HG03571 (cell line): ENCODE results near the gene PSG6.
"Not testable (repeated sequence)": the region's sequence is repeated elsewhere in the genome, so short reads cannot be mapped to it uniquely, and the experiment has no call there.

Experiments
- ATAC-seq: cut with Tn5 transposase; IDR thresholded peaks from one replicate; pipeline ENCODE4 v1.9.1; 2021; ENCODE audit not compliant: unreplicated experiment

Gene PSG6

DNA sequence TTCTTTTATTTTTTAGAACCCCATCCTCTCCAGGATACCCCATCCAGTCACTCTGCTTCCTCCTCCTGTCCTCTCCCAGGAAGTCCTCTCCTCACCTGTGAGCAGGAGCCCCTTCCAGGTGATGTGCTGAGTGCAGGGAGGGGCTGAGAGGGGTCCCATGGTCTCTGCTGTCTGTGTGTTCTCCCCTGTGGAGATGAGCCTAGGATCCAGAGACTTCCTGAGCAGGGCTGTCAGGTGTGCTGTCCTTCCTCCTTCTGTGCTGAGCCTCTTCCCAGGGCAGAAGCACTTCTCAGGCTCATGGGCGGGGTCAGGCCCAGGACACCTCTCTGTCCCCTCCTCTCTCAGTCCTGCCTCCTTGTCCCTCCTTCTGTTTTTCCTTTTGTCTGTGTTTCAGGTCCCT, at the start of gene PSG6:
Gene PSG6 (minus strand): TSS at position 261 of the 400 bp plus-strand sequence. CDS start 102 bp downstream, at position 159.
- not testable (repeated sequence) for ATAC-seq

DNA sequence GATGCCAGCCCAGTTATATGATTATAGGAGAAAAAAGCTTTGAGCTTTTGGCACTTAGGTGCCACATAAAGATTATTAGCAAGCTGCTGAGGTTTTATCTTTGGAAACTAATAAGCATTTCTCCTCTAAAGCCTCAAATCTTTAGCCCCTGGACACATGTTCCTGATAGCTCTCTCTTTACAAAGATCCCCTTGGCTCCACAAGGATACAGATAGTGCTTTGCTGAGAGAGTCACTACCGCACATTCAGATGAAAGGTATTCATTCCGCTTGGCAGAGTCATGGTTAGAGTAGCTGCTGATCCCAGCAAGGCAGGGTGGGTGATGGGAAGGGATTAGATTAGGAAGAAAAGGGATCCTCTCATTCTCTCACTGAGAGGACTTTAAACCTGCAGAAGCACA, 47.5 kb upstream of the PSG6 start:
- no peak for ATAC-seq

DNA sequence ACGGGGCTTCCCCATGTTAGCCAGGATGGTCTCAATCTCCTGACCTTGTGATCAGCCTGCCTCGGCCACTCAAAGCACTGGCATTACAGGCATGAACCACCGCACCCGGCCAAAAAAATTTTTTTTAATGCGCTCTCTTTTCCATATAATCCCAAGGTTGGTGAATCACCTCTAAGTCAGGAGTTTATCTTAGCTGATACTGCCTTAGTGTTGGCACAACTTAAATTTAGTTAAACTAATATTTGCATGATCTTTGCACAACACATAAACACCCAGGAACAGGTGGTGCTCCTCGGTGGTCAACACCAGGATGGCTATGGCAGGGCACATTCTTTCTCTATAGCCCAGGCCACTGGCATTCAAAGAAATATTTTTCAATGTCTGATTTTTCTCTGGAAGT, 43.4 kb upstream of the PSG6 start:
- ATAC-seq, result no peak

DNA sequence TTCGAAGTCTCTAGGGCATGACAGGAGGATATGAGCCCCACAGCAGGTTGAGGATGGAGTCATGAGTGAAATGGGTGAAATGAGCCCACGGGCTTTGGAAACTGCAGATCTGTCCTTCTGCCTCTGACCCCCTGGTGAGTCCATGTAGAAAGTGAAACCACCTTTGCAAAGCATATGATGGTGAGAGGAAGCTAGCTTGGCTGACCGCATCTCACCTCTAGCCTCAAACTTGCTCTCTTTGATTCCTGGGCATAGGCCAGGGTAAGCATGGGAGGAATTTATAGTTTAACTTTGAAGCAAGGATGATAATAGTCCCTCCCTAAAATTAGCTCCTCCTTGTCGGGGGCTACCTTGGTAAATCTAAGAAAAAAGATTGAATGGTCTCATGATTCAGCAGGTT, 34.4 kb upstream of the PSG6 start:
- not testable (repeated sequence) for ATAC-seq

DNA sequence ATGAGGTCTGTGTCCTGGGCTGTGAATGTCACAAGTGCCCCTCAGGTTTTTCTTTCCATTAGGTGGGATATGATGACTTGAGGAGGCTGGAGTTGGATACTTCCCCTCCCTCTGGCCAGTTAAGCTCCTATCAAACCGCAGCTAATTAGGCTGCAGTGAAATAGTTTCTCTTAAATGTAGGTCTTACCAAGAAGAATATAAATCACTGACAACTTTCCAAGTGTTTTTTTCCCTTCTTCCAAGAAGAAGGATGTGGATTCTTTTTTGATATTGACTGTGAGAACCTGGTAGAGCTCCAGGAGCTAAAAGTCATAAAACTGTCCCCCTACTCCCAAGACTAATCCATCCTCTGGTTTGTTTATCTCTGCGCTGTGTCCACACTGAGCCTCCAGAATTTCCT, 33.8 kb upstream of the PSG6 start:
- not testable (repeated sequence) for ATAC-seq

DNA sequence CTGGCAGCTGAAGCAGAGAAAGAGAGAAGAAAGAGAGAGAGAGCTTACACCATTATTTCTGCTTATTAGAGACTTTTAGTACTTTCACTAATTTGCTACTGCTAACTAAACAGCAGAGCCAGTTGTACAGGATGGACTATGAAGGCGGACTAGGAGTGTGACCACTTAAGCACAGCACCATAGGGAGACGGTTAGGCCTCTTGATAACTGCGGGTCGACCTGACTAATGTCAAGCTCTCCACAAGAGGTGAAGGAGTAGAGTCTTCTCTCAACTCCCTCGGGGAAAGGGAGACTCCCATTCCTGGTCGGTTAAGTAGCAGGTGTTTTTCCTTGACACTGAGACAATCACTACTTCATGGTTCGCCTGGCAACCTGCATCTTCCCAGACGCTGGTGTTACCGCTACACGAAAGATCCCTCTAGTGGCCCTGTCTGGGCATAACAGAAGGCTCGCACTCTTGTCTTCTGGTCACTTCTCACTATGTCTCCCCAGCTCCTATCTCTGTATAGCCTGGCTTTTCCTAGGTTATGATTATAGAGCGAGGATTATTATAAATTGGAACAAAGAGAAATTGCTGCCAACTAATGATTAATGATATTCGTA, 24.6 kb upstream of the PSG6 start:
- no peak for ATAC-seq

DNA sequence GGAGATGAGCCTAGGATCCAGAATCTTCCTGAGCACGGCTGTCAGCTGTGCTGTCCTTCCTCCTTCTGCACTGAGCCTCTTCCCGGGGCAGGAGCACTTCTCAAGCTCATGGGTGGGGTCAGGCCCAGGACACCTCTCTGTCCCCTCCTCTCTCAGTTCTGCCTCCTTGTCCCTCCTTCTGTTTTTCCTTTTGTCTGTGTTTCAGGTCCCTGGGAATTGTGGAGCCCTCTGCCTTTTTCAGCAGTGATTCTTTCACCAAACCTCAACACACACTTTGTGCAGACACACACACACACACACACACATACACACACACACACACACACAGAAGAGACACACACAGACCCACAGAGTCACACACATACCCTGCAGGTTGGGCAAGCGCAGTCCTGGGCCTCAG, 19.4 kb upstream of the PSG6 start, which contains the start of gene PSG7:
Gene PSG7 (minus strand): TSS at position 101 of the 400 bp plus-strand sequence. CDS start 131 bp downstream, outside the sequence.
- not testable (repeated sequence) for ATAC-seq

DNA sequence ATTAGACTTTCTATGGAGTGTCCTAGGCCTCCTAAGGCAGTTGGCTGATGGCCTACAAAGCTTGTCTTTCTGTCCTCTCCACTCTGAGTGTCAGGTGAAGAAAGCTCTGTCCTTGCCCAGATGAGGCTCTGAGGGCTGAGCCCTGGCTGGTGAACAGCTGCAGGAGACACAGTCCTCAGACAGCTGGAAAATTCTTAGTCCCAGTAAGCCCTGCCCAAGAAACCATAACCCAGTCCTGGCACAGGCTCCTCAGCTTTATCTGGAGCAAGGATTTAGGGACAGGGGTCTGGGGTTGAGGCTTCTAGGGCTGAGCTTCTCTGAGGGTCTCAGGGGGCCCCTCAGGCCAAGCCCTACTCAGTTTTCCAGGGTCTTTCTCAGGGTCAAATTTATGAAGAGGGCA, 17.0 kb upstream of the PSG6 start:
- not testable (repeated sequence) for ATAC-seq

DNA sequence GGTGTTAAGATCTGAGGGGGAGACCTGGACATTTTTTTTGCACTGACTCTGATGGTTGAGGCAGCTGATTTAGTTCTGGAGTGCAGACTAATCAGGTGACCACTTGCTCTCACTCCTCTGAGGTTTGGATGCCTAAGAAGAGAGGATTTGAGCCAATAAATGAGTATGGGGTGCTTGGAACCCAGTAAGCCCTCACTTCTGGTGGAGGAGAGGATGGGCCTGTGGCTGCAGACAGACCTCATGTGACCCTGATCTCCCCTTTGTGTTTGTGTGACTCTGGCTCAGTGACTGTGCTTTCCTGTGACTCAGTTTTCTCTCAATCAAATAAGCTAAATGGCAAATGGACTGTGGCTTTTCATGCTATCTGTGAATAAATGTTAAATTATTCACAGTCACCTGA, 16.5 kb upstream of the PSG6 start:
- not testable (repeated sequence) for ATAC-seq

DNA sequence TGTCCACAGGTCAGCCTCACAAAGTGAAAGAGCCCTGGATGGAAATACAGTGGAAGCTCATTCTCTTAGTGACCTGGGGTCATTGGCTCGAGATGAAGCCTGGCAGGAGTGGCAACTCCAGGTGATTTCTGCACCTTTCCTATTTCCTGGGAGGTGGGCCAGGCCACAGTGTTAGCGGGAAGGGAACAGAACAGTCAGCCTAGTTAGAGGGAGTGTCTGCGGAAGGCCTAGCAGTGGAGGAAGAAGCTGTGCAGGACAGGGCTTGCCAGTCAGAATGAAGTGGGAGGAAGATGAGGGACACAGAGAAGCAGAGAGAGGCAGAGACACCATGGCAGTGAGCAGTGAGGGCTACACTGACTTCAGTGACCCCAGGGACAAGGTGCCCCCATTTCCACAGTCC, 15.7 kb upstream of the PSG6 start:
- not testable (repeated sequence) for ATAC-seq

DNA sequence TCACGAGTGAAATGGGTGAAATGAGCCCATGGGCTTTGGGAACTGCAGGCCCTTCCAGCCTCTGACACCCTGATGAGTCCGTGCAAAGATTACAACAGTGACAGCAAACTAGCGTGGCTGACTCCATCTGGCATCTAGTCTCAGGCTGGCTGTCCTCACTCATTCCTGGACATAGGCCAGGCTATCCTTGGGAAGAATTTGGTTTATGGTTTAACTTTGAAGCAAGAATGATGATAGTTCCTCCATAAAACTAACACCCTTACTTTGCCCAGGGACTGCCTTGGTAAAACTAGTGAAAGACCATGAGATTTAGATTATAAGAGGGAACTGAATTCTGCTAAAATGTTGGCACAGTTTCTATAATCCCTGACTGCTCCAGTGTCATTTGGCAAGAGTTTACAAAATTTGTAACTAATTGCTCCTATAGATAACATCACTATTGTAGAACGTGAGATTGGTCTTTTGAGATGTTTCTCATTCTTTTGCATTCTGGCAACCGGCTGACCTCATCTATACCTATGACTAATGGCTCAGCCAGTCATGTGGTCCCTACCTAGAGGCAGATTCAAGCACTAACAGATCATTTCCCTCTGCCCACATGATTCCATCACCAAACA, 14.9 kb upstream of the PSG6 start:
- ATAC-seq, result not testable (repeated sequence)

DNA sequence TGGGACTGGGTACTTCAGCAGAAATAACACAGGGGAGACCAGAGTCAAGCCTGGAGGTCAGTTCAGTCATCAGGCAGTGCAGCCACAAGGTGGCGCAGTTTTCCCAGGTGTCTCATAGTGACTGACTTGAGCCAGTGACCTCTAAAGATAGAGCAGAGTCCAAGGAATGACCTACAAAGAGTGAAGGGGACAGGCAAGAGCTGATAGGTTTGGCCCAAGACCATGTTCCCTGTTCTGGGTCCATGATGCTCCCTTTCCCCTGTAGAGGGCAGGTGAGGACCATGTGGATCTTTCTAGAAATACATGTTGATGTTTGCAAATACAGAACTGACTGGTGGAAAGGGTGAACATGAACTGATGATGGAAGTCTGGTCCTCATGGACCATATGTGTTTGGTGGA, 12.5 kb upstream of the PSG6 start:
- not testable (repeated sequence) for ATAC-seq

DNA sequence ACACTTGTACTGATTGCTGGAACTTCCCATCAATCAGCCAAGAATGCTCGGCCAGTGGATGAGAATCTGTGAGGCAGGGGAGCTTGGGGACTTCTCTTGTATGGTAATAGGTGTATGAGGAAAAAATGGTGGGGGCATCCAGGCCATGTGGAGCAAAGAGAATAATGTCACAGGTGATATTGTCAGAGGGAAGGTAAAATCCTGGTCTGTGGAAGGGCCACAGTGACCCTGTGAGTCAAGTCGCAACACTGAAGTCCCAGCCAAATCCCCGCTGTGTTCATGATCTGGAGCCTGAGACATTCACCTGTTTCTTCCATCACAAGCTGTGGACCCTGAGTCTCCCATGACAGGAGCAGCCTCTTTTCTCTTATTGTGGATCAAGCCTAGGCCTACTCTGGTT, 11.2 kb upstream of the PSG6 start:
- ATAC-seq, result no peak

DNA sequence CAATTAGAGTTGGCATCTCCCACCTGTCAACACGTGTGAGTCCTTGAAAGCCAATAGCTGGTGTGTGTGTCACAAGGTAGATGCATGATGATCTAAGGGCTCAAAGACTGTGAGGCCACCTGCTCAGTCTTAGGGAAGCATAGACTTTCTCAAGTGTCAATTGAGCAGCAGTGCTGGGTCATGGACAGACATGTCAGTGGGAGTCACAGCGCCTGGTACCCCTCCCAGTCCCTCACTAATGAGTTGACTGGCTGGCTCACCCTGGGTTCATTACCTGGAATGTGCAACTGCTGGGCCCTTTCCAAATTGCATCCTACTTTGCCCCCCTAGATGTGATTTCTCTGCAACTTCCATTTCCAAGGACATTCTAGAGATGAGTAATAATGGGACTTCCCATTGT, 9.1 kb upstream of the PSG6 start:
- no peak for ATAC-seq

DNA sequence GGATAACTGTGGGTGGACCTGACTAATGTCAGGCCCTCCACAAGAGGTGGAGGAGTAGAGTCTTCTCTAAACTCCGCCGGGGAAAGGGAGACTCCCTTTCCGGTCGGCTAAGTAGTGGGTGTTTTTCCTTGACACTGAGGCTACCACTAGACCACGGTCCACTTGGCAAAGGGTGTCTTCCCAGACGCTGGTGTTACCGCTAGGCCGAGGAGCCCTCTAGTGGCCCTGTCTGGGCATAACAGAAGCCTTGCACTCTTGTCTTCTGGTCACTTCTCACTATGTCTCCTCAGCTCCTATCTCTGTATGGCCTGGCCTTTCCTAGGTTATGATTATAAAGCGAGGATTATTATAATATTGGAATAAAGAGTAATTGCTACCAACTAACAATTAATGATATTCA, 5.4 kb upstream of the PSG6 start:
- ATAC-seq, result not testable (repeated sequence)

DNA sequence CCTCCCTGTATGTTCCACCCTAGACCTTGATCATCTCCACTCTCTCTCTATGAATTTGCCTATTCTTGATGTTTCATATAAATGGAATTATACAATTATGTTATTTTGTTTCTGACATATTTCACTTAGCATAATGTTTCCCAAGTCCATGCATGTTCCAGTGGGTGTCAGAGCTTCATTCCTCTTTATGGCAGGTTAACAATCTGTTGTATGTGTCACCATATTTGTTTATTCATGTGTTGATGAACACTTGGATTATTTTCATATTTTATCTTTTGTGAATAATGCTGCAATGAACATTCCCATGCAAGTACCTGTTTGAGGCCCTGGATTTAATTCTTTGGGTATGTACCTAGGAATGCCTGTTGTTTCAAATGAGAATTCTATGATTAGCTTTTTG, 3.3 kb upstream of the PSG6 start:
- ATAC-seq, result not testable (repeated sequence)

DNA sequence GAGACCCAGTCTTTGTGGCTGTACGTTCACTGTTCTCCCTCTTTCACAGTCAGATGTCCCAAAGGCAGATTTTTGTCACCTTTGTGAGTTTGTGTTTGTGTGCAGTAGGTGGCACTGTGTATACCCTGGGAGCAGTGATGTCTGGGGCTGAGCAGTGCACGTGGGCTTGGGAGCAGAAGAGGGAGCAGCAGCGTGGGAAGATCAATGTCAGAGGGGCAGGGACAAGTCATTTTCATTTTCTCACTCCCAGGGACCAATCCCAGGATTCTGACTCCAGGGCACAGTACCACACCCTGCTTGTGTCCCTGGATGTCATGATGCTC, 2.0 kb upstream of the PSG6 start:
- ATAC-seq, result no peak

DNA sequence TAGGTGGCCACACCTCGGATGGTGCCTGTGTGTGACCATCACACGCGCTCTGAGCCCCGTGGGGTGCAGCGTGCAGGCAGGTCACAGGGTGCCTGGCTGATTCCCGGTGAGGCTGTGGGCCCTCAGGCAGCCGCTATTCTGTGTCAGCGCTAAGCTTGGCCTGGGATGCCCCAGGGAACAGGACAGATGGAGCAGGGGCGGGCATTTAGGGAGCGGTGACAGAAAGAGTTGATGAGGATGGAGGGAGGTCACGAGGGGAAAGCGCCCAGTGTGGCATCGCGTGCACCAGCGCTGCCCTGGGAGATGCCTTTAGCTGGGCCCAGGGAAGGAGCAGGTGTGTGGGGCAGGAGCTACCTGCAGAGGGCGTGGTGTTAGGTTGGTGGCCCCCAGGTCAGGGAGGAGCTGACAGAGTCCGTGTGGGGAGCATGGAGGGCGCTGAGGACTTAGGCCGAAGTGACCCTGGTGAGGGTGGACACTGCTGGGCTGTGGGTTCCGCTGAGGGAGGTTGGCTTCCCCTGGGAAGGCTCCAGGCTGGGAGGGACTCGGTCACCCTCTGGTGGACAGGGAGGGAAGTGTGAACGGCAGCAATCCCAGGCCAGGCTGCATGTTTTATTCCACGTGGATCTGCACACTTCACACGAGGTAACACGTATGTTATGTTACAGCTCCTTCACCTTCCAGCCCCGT, 1.5 kb upstream of the PSG6 start:
- ATAC-seq, result not testable (repeated sequence)

DNA sequence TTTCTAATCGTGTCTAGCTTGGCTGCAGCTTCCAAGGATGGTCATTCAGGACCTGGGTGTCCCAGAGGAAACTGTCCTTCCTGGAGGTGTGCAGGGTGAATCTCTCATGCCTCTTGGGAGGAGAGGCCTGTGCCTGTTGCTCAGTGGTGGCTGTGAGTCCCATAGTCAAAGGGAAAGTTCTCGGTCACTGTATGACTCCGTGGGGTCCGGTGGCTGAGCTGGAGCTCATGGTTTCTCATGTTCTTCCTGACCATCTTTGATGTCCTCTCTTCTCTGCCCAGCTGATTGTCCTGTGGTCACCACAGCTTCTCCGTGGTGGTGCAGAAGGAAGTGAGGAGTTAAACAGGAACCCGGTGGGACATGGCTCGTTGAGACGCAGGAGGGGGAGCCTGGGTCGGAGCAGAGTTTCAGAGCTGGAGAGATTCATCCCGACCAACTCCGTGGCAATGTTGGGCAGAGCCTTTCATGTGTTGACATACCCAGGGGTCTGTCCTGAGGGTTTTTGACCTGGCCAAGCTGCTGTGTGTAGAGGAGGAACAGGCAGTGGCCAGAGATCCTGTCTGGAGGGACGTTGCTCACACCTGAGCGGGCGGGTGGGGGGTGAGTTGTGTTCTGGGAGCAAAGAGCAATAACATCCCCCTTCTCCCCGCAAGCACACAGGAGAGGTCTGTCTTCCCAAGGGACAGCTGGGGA, 829 bp upstream of the PSG6 start:
- not testable (repeated sequence) for ATAC-seq

DNA sequence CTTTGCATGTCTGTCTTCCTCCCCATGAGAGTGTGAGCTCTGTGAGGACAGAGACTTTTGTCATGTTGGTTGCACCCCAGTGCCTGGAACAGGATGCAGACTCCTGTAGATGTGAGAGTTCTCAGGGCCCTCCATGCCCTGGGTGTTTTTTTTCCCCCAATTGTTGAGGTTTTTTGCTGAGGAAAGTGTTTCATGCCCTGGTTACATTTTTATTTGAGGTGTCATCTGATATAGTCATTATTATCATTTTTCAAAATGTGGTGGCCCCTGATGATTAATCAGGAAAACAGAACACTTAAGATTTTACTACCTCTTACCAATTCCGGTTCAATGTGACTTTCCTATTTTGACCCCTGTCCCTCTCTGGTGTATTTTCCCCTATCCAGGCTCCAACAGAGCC, 763 bp downstream of the PSG6 start:
- ATAC-seq, result not testable (repeated sequence)

DNA sequence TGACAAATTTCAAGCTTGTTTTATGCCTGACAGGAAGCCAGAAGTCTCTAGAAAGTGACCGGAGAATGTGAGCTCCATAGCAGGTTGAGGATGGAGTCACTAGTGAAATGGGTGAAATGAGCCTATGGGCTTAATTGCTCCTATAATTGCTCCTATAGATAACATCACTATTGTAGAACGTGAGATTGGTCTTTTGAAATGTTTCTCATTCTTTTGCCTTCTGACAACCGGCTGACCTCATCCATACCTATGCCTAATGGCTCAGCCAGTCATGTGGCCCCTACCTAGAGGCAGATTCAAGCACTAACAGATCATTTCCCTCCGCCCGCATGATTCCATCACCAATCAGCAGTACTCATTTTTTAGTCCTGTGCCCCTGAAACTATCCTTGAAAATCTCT, 4.2 kb downstream of the PSG6 start:
- not testable (repeated sequence) for ATAC-seq

DNA sequence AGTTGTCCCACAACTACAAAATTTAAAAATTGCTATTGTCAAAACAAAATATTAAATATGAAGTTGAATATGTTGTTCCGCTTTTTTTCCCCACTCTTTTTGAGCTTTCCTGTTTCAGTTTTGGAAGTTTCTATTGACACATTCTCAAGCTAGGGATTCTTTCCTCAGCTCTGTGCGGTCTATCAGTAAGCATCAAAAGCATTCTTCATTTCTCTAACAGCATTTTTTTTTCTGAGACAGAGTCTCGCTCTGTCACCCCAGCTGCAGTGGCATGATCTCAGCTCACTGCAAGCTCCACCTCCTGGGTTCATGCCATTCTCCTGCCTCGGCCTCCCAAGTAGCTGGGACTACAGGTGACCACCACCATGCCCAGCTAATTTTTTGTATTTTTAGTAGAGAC, 4.8 kb downstream of the PSG6 start:
- ATAC-seq, result not testable (repeated sequence)
